IMR-90 (cell line): ENCODE data around the gene TBX3. TPM values are rescaled to one million over a fixed set of nuclear protein-coding genes. Genes with fewer than 3 reads are reported as not detected.

Source experiments
- ATAC-seq: fragments of 200-7000 bp; cut with Tn5 transposase; 2 replicates; pipeline ENCODE4 v1.9.1; 2020; ENCODE audit warnings: low read depth, mild to moderate bottlenecking, moderate library complexity
- BruUV-seq: library from RNA; stranded (reverse); fragments of 400-500 nt; replicated peaks from 2 replicates; lab custom pipeline; 2021; lab: Mats Ljungman, UMichigan
- CTCF ChIA-PET: fragments of 300-600 bp; formaldehyde crosslinking; extraction: SDS; loops from one replicate; lab custom pipeline; 2021; ENCODE audit warnings: antibody characterized with exemption; lab: Yijun Ruan, JAX
- POLR2A ChIA-PET: fragments of 300-600 bp; sonication (Branson Sonifier 250); formaldehyde crosslinking; loops from one replicate; lab custom pipeline; 2022; ENCODE audit warnings: antibody characterized with exemption; ENCODE audit not compliant: unreplicated experiment; lab: Charles Lee
- DNase-seq: peaks from one replicate; pipeline ENCODE4 v3.0.0; 2013
- H2AFZ ChIP-seq: replicated peaks from 2 replicates; pipeline ENCODE3; 2013; ENCODE audit warnings: low read length, mild to moderate bottlenecking; ENCODE audit not compliant: poor library complexity
- H2AK5ac ChIP-seq: 2 replicates; pipeline ENCODE4 v1.6.1; 2013; ENCODE audit warnings: low read depth, low read length, inconsistent platforms
- H2AK9ac ChIP-seq: replicated peaks from 2 replicates; pipeline ENCODE3; 2013; ENCODE audit warnings: mild to moderate bottlenecking, low read depth, low read length, moderate library complexity; ENCODE audit not compliant: poor library complexity
- H2BK120ac ChIP-seq: 2 replicates; pipeline ENCODE4 v1.6.1; 2013; ENCODE audit warnings: low read depth, low read length, inconsistent platforms
- H2BK15ac ChIP-seq: 3 replicates; pipeline ENCODE4 v1.6.1; 2013; ENCODE audit warnings: low read depth, low read length, inconsistent platforms
- H2BK20ac ChIP-seq: 2 replicates; pipeline ENCODE4 v1.6.1; 2013; ENCODE audit warnings: low read depth, mild to moderate bottlenecking, inconsistent platforms, low read length, moderate library complexity
- H2BK5ac ChIP-seq: 2 replicates; pipeline ENCODE4 v1.6.1; 2013; ENCODE audit warnings: mild to moderate bottlenecking, low read depth, low read length, inconsistent platforms; ENCODE audit not compliant: poor library complexity, severe bottlenecking
- H3K14ac ChIP-seq: replicated peaks from 2 replicates; pipeline ENCODE4 v1.6.1; 2013; ENCODE audit warnings: low read depth, low read length, inconsistent platforms
- H3K18ac ChIP-seq: 2 replicates; pipeline ENCODE4 v1.6.1; 2013; ENCODE audit warnings: low read depth, low read length, control low read depth
- H3K23ac ChIP-seq: 2 replicates; pipeline ENCODE4 v1.6.1; 2013; ENCODE audit warnings: low read depth, low read length, inconsistent platforms
- H3K27ac ChIP-seq: 2 replicates; pipeline ENCODE4 v1.5.1; 2013; ENCODE audit warnings: mild to moderate bottlenecking, control low read depth, low read length; ENCODE audit not compliant: insufficient read depth
- H3K27me3 ChIP-seq: 2 replicates; pipeline ENCODE4 v1.6.1; 2013; ENCODE audit warnings: low read length; ENCODE audit not compliant: control insufficient read depth, insufficient read depth
- H3K36me3 ChIP-seq: 2 replicates; pipeline ENCODE4 v1.6.1; 2013; ENCODE audit warnings: low read length, mixed read lengths; ENCODE audit not compliant: control insufficient read depth, insufficient read depth
- H3K4ac ChIP-seq: 2 replicates; pipeline ENCODE4 v1.6.1; 2013; ENCODE audit warnings: low read depth, low read length, inconsistent platforms
- H3K4me1 ChIP-seq: 2 replicates; pipeline ENCODE4 v1.6.1; 2013; ENCODE audit warnings: low read length, mixed read lengths; ENCODE audit not compliant: control insufficient read depth, insufficient read depth
- H3K4me2 ChIP-seq: 2 replicates; pipeline ENCODE4 v1.6.1; 2013; ENCODE audit warnings: low read depth, mild to moderate bottlenecking, control low read depth, low read length, moderate library complexity
- H3K4me3 ChIP-seq: 2 replicates; pipeline ENCODE4 v1.5.1; 2013; ENCODE audit warnings: low read depth, mild to moderate bottlenecking, control low read depth, low read length, moderate library complexity; ENCODE audit not compliant: insufficient read depth
- H3K56ac ChIP-seq: 2 replicates; pipeline ENCODE4 v1.6.1; 2013; ENCODE audit warnings: low read length, inconsistent platforms; ENCODE audit not compliant: insufficient read depth; ENCODE audit errors: extremely low read depth
- H3K79me1 ChIP-seq, 2 experiments: 2 replicates each; pipeline ENCODE4 v1.6.1; 2013; ENCODE audit warnings: low read length in 2 of 2, inconsistent platforms in 1 of 2, low read depth in 1 of 2
- H3K9ac ChIP-seq: 2 replicates; pipeline ENCODE4 v1.6.1; 2013; ENCODE audit warnings: low read depth, low read length, control low read depth
- H3K9me1 ChIP-seq: 2 replicates; pipeline ENCODE4 v1.6.1; 2013; ENCODE audit warnings: low read length, inconsistent platforms; ENCODE audit not compliant: insufficient read depth
- H3K9me3 ChIP-seq: 2 replicates; pipeline ENCODE4 v1.6.1; 2013; ENCODE audit warnings: low read length; ENCODE audit not compliant: control insufficient read depth, insufficient read depth
- H4K20me1 ChIP-seq: 2 replicates; pipeline ENCODE4 v1.6.1; 2013; ENCODE audit warnings: low read length, inconsistent platforms; ENCODE audit not compliant: insufficient read depth
- H4K5ac ChIP-seq: 2 replicates; pipeline ENCODE4 v1.6.1; 2013; ENCODE audit warnings: mild to moderate bottlenecking, low read depth, low read length, control low read depth
- H4K8ac ChIP-seq, 2 experiments: 2 replicates each; pipeline ENCODE4 v1.6.1; 2013; ENCODE audit warnings: low read depth in 2 of 2, low read length in 2 of 2, control low read depth in 1 of 2, inconsistent platforms in 1 of 2
- H4K91ac ChIP-seq: 2 replicates; pipeline ENCODE4 v1.6.1; 2013; ENCODE audit warnings: low read depth, low read length, inconsistent platforms; ENCODE audit not compliant: insufficient read depth
- NFE2L2 ChIP-seq: fragments of 150-350 bp; IDR thresholded peaks from 2 replicates; pipeline ENCODE4 v1.6.1; 2016; ENCODE audit warnings: low read depth, mild to moderate bottlenecking, low read length
- POLR2A ChIP-seq: IDR thresholded peaks from 2 replicates; pipeline ENCODE4 v1.6.1; 2012; ENCODE audit warnings: mild to moderate bottlenecking, low read depth, low read length
- WGBS, 2 experiments: methylation state at CpG; one replicate each; pipeline versions ENCODE4 v1.1.5 to v1.1.7; 2013; ENCODE audit warnings: missing lambda C conversion rate in 2 of 2; ENCODE audit not compliant: insufficient read length in 1 of 2; ENCODE audit errors: extremely low coverage in 2 of 2; 5-methylcytosine and 5-hydroxymethylcytosine counted together
- dilution Hi-C: fragments of 300-500 bp; cut with HindIII; formaldehyde crosslinking; loops from one replicate; pipeline ENCODE4 v1.14.3; 2018; ENCODE audit warnings: low sequenced_read_pairs; ENCODE audit not compliant: unreplicated experiment
- in situ Hi-C: fragments of 300-500 bp; cut with MboI; formaldehyde crosslinking; loops from 3 replicates; pipeline ENCODE4 v1.14.3; 2019; ENCODE audit warnings: low sequenced_read_pairs, inconsistent platforms, mixed read lengths
- intact Hi-C: fragments of 100-400 bp; cut with micrococcal nuclease; formaldehyde crosslinking; loops from 2 replicates; pipeline ENCODE4 v1.10.0; 2022
- polyA plus RNA-seq, 3 experiments: library from polyadenylated mRNA; depleted of rRNA; stranded (reverse); fragments of >200 nt; gene quantifications; 2 replicates each; pipeline ENCODE4 v1.2.3, GENCODE V29; 2012; ENCODE audit warnings: low replicate concordance in 1 of 3
- total RNA-seq: library from RNA; depleted of rRNA; stranded (reverse); fragments of >200 nt; gene quantifications from 2 replicates; pipeline ENCODE4 v1.2.3, GENCODE V29; 2012

Gene TBX3
- total and polyA plus RNA-seq, 2 of the 4 experiments (the other 2 are of a cell fraction), result 15.8 to 44.9 TPM

DNA sequence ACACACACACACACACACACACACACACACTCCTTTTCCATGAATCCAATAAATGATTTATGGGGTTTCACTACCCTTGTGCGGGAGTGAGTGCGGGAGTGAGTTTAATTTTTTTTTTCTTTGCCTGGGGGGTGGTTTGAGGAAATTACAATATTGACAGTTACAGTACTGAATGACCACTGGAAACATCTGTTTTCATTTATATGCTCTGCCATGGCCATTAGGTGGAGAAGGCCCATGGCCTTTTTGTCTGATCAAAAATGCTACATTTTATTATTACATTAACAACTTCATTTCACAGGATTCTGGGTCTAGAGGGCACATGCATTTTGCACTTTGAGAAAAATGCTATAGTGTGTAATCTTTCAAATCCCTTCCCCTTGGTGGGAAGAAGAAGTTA is 5.9 kb downstream of the TBX3 start:
- Histone ChIP-seq H2BK15ac (no peak overlapping the region), H2AK9ac (no peak overlapping the region), H3K79me1 (peaks cover 0 to 6% of the 10 kb centered on the region in 2 experiments; a peak in 1 of 4 replicates), H3K27ac (peak overlapping the region; percentile 23; the same call in 1 of the 2 replicates), H4K20me1 (peaks cover 27% of the 10 kb centered on the region), H2AFZ (no peak overlapping the region), H3K9ac (peak overlapping the region; percentile 99; the same call in 1 of the 2 replicates), H3K4me2 (peak overlapping the region; percentile 95), H3K9me3 (no peaks in the 10 kb centered on the region), H3K18ac (peak overlapping the region; percentile 28; the same call in 1 of the 2 replicates), H3K27me3 (no peaks in the 10 kb centered on the region), H3K23ac (peak overlapping the region; percentile 95; the same call in 1 of the 2 replicates), H2BK20ac (no peak overlapping the region), H4K5ac (no peak overlapping the region), H3K14ac (no peak overlapping the region; the same call in 1 of the 2 replicates), H4K91ac (no peak overlapping the region), H3K36me3 (peaks cover 61% of the 10 kb centered on the region), H3K4me3 (peak overlapping the region; percentile 69; the same call in 1 of the 2 replicates), H3K4me1 (peaks cover 13% of the 10 kb centered on the region), H3K9me1 (no peaks in the 10 kb centered on the region), H4K8ac (peak overlapping the region in 1 of 2 experiments; percentile 26; a peak in 1 of 4 replicates), H3K56ac (peak overlapping the region; percentile 97; the same call in 1 of the 2 replicates), H3K4ac (no peak overlapping the region; the same call in 1 of the 2 replicates), H2BK120ac (no peak overlapping the region), H2AK5ac (no peak overlapping the region), H2BK5ac (peak overlapping the region; percentile 89)
- no CpG with 5 or more reads among the region's 2 CpGs for WGBS, 2 experiments
- ChIA-PET CTCF (no interaction called here), POLR2A (no interaction called here)
- intact Hi-C loops (no loop called here), in situ Hi-C loops (loop anchor here (5.0 kb wide), 2 partner anchors 276 to 1079 kb away; no protein-coding TSS in a partner anchor), dilution Hi-C loops (no loop called here)
- DNase-seq (no peak), ATAC-seq (no peak)
- no TSS peak for BruUV-seq
- TF ChIP-seq NFE2L2 (no peak), POLR2A (peak; percentile 54)
